ENCODE measurements around the gene CT45A7. TPM values are rescaled to one million over a fixed set of nuclear protein-coding genes. Genes with fewer than 3 reads are reported as not detected.
"Not testable (repeated sequence)": the region's sequence is repeated elsewhere in the genome, so short reads cannot be mapped to it uniquely, and the experiment has no call there.

The CT45A7 gene, protein sequence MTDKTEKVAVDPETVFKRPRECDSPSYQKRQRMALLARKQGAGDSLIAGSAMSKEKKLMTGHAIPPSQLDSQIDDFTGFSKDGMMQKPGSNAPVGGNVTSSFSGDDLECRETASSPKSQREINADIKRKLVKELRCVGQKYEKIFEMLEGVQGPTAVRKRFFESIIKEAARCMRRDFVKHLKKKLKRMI
- total RNA-seq: not detected

DNA sequence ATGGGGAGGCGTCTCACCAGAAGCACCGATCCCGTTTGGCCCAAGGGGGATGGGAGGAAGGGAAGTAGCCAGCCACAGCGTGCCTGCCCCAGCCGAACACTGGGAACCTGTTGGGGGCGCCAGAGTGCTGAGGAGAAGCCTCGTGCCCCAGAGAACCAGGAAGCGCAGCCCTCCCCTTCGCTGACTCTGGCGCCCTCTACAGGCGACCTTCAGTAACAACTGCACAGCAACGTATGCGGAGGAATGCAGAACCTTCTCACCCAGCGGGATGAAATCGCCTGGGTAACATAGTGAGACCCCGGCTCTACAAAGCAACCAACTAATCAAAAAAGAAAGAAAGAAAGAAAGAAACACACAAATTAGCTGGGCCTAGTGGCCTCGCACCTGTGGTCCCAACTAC is at the start of gene CT45A7:
TSS of gene CT45A7 (minus strand) at position 101 of the 400 bp plus-strand sequence. CDS start 3,747 bp downstream, outside the sequence.
- H3K36me3 Mint-ChIP-seq; H3K4me3 Mint-ChIP-seq; DNase-seq; H3K9me3 Mint-ChIP-seq; H3K4me1 Mint-ChIP-seq; ATAC-seq (ENCODE audit: low read depth); H3K27me3 Mint-ChIP-seq; H3K27ac Mint-ChIP-seq; POLR2A ChIA-PET: not testable (repeated sequence)

DNA sequence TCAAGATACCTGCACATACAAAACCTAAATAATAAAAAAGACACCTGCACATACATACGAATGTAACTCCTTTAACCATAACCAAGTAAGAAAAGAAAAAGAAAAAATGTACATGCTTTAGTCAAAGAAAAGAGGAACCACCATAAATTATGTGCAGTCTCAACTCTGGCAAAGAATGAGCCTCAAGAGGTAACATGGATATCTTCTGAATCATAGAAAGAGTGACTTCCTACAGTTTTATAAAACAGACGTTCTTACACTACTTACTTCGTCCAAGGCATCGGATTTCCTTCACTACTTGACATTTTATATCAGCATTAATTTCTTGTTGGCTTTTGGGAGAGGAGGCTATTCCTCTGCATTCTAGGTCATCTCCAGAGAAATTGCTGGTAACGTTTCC is 45.7 kb upstream of the CT45A7 start:
- H3K9me3 Mint-ChIP-seq; ATAC-seq (ENCODE audit: low read depth); H3K36me3 Mint-ChIP-seq; H3K27me3 Mint-ChIP-seq; H3K4me3 Mint-ChIP-seq; H3K4me1 Mint-ChIP-seq; POLR2A ChIA-PET; H3K27ac Mint-ChIP-seq; DNase-seq: not testable (repeated sequence)

DNA sequence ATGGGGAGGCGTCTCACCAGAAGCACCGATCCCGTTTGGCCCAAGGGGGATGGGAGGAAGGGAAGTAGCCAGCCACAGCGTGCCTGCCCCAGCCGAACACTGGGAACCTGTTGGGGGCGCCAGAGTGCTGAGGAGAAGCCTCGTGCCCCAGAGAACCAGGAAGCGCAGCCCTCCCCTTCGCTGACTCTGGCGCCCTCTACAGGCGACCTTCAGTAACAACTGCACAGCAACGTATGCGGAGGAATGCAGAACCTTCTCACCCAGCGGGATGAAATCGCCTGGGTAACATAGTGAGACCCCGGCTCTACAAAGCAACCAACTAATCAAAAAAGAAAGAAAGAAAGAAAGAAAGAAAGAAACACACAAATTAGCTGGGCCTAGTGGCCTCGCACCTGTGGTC is 34.6 kb upstream of the CT45A7 start, which contains the start of gene CT45A9:
TSS of gene CT45A9 (minus strand) at position 101 of the 400 bp plus-strand sequence. CDS start 3,751 bp downstream, outside the sequence.
- H3K4me3 Mint-ChIP-seq, H3K27me3 Mint-ChIP-seq, H3K4me1 Mint-ChIP-seq: not testable (repeated sequence)

DNA sequence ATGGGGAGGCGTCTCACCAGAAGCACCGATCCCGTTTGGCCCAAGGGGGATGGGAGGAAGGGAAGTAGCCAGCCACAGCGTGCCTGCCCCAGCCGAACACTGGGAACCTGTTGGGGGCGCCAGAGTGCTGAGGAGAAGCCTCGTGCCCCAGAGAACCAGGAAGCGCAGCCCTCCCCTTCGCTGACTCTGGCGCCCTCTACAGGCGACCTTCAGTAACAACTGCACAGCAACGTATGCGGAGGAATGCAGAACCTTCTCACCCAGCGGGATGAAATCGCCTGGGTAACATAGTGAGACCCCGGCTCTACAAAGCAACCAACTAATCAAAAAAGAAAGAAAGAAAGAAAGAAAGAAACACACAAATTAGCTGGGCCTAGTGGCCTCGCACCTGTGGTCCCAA is 17.4 kb upstream of the CT45A7 start, which contains the start of gene CT45A8:
TSS of gene CT45A8 (minus strand) at position 101 of the 400 bp plus-strand sequence. CDS start 3,755 bp downstream, outside the sequence.
- H3K4me1 Mint-ChIP-seq; H3K36me3 Mint-ChIP-seq; H3K4me3 Mint-ChIP-seq; DNase-seq; POLR2A ChIA-PET; ATAC-seq (ENCODE audit: low read depth); H3K27me3 Mint-ChIP-seq; H3K9me3 Mint-ChIP-seq; H3K27ac Mint-ChIP-seq: not testable (repeated sequence)

More for the DNA sequence above, 34.6 kb upstream of the CT45A7 start, which contains the start of gene CT45A9:
- ATAC-seq (ENCODE audit: low read depth); DNase-seq; H3K27ac Mint-ChIP-seq; POLR2A ChIA-PET; H3K9me3 Mint-ChIP-seq; H3K36me3 Mint-ChIP-seq: not testable (repeated sequence)

DNA sequence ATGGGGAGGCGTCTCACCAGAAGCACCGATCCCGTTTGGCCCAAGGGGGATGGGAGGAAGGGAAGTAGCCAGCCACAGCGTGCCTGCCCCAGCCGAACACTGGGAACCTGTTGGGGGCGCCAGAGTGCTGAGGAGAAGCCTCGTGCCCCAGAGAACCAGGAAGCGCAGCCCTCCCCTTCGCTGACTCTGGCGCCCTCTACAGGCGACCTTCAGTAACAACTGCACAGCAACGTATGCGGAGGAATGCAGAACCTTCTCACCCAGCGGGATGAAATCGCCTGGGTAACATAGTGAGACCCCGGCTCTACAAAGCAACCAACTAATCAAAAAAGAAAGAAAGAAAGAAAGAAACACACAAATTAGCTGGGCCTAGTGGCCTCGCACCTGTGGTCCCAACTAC is 17.2 kb downstream of the CT45A7 start, which contains the start of gene CT45A2:
TSS of gene CT45A2 (minus strand) at position 101 of the 400 bp plus-strand sequence. CDS start 3,747 bp downstream, outside the sequence.
- H3K4me3 Mint-ChIP-seq; POLR2A ChIA-PET; H3K36me3 Mint-ChIP-seq; H3K27ac Mint-ChIP-seq; H3K27me3 Mint-ChIP-seq; H3K4me1 Mint-ChIP-seq; ATAC-seq (ENCODE audit: low read depth); H3K9me3 Mint-ChIP-seq; DNase-seq: not testable (repeated sequence)

DNA sequence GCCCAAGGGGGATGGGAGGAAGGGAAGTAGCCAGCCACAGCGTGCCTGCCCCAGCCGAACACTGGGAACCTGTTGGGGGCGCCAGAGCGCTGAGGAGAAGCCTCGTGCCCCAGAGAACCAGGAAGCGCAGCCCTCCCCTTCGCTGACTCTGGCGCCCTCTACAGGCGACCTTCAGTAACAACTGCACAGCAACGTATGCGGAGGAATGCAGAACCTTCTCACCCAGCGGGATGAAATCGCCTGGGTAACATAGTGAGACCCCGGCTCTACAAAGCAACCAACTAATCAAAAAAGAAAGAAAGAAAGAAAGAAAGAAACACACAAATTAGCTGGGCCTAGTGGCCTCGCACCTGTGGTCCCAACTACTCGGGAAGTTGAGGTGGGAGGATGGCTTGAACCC is 34.4 kb downstream of the CT45A7 start, which contains the start of gene CT45A6:
TSS of gene CT45A6 (minus strand) at position 101 of the 400 bp plus-strand sequence. CDS start 3,794 bp downstream, outside the sequence.
- H3K9me3 Mint-ChIP-seq; H3K4me1 Mint-ChIP-seq; H3K27ac Mint-ChIP-seq; H3K36me3 Mint-ChIP-seq; POLR2A ChIA-PET; DNase-seq; H3K4me3 Mint-ChIP-seq; ATAC-seq (ENCODE audit: low read depth); H3K27me3 Mint-ChIP-seq: not testable (repeated sequence)

DNA sequence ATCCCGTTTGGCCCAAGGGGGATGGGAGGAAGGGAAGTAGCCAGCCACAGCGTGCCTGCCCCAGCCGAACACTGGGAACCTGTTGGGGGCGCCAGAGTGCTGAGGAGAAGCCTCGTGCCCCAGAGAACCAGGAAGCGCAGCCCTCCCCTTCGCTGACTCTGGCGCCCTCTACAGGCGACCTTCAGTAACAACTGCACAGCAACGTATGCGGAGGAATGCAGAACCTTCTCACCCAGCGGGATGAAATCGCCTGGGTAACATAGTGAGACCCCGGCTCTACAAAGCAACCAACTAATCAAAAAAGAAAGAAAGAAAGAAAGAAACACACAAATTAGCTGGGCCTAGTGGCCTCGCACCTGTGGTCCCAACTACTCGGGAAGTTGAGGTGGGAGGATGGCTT is 51.7 kb downstream of the CT45A7 start, which contains the start of gene CT45A5:
TSS of gene CT45A5 (minus strand) at position 101 of the 400 bp plus-strand sequence. CDS start 3,774 bp downstream, outside the sequence.
- H3K27ac Mint-ChIP-seq; H3K4me3 Mint-ChIP-seq; H3K27me3 Mint-ChIP-seq; H3K4me1 Mint-ChIP-seq; ATAC-seq (ENCODE audit: low read depth); H3K9me3 Mint-ChIP-seq; POLR2A ChIA-PET; DNase-seq; H3K36me3 Mint-ChIP-seq: not testable (repeated sequence)

Other genes with a start within 250 kb of the CT45A7 start
- gene CT45A1, start 123.6 kb downstream of the CT45A7 start, total RNA-seq: not detected
- gene CT45A3, start 69.1 kb downstream of the CT45A7 start, total RNA-seq: not detected
- not detected for gene CT45A5, start 51.8 kb downstream of the CT45A7 start, total RNA-seq
- gene CT45A6, start 34.5 kb downstream of the CT45A7 start, total RNA-seq: not detected
- gene CT45A2, start 17.3 kb downstream of the CT45A7 start, total RNA-seq: not detected
- gene CT45A8, start 17.3 kb upstream of the CT45A7 start, total RNA-seq: not detected
- gene CT45A9, start 34.5 kb upstream of the CT45A7 start, total RNA-seq: not detected
- gene CT45A10, start 56.2 kb upstream of the CT45A7 start, total RNA-seq: not detected
- gene SAGE1, start 56.4 kb upstream of the CT45A7 start, total RNA-seq: not detected
- 10 to 100 TPM; 17.5 to 18.7 TPM for gene MMGT1, start 136.7 kb upstream of the CT45A7 start, total RNA-seq
- gene SLC9A6, start 148.2 kb upstream of the CT45A7 start, total RNA-seq: 10 to 100 TPM; 14.6 to 17.3 TPM